Ascending aorta (tissue), 2 donors: ENCODE data around the gene CRY2. TPM values are rescaled to one million over a fixed set of nuclear protein-coding genes. Genes with fewer than 3 reads are reported as not detected.
A peak's percentile ranks its signal among the peaks of the same experiment; 100 is the strongest.
"Not testable (repeated sequence)": the region's sequence is repeated elsewhere in the genome, so short reads cannot be mapped to it uniquely, and the experiment has no call there.

ENCODE experiments used
- DNase-seq, 2 donors: peaks; one replicate each; pipeline ENCODE4 v3.0.0-alpha.2; 2019; ENCODE audit warnings: low spot score in 2 of 2
- H3K27ac ChIP-seq, 2 donors: fragments of 200-600 bp; sonication (generic); one replicate each; pipeline ENCODE4 v1.5.1; 2016 to 2017; ENCODE audit warnings: mild to moderate bottlenecking in 1 of 2
- H3K27me3 ChIP-seq: fragments of 200-600 bp; sonication (generic); one replicate; pipeline ENCODE4 v1.5.1; 2017
- H3K36me3 ChIP-seq, 2 donors: fragments of 200-600 bp; sonication (generic); one replicate each; pipeline ENCODE4 v1.5.1; 2016
- H3K4me1 ChIP-seq, 2 donors: fragments of 200-600 bp; sonication (generic); one replicate each; pipeline ENCODE4 v1.5.1; 2016 to 2017; ENCODE audit warnings: mild to moderate bottlenecking in 1 of 2
- H3K4me3 ChIP-seq, 2 donors: fragments of 200-600 bp; sonication (generic); one replicate each; pipeline ENCODE4 v1.5.1; 2016 to 2017; ENCODE audit warnings: mild to moderate bottlenecking in 1 of 2
- H3K9me3 ChIP-seq, 2 donors: fragments of 200-600 bp; sonication (generic); one replicate each; pipeline ENCODE4 v1.5.1; 2016
- intact Hi-C: fragments of 100-400 bp; cut with DNase I; formaldehyde crosslinking; loops from one replicate; pipeline ENCODE4 v1.15.1; 2023
- total RNA-seq: library from RNA; depleted of rRNA; stranded (reverse); fragments of >200 nt; gene quantifications from one replicate; pipeline ENCODE4 v1.1.0, GENCODE V29; 2016
- TF ChIP-seq, protein P1 (sequence below), 3 experiments: fragments of 200-600 bp in 2 of 3; fragments of 450-650 bp in 1 of 3; sonication (generic) in 2 of 3; IDR thresholded peaks; one replicate each; pipeline ENCODE4 v1.5.1; 2016 to 2019; ENCODE audit warnings: antibody characterized with exemption in 3 of 3, mild to moderate bottlenecking in 1 of 3, moderate library complexity in 1 of 3

CRY2 gene
- total RNA-seq, 1 donor from 2014 or later: 29.6 TPM

DNA sequence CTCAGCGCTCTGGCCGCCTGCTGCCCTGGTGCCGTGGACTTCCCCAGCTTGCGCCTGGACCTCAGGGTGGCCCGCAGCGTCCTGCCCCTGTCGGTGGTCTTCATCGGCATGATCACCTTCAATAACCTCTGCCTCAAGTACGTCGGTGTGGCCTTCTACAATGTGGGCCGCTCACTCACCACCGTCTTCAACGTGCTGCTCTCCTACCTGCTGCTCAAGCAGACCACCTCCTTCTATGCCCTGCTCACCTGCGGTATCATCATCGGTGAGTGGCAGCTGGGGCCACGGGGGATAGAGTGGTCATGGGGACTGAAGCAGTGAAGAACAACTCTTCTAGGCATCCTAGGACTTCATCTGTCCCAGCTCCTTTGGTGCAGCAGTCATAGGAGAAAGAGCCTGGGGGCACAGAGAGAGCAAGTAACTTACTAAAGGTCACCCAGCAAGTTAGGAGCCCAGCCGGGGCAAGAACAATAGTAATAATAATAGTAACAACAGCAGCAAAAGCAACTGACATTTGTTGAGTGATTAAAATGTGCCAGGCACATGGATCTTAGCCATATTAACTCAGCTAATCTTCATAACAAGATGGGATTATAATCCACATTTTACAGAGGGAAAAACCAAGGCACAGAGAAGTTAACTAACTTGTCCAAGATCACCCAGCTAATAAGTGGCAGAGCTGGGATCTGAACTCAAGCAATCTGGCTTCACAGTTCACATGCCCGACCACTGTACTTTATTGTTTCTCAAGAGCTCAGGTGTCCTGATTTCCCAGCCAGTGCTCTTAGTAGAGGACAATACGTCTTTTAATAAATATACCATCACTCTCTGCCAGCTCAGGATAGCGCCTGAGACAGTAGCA lies 41.0 kb upstream of the CRY2 start:
- intact Hi-C loops: loop anchor here (5.0 to 10.0 kb wide), 2 partner anchors 111 to 862 kb away; partner anchors contain the start of gene PEX16
- peak in 1 of 2 donors; percentile 3 for DNase-seq
- H3K4me3 ChIP-seq: peak overlapping the region; percentile 89 to 99
- H3K27me3 ChIP-seq: no peaks in the 10 kb centered on the region
- peaks cover 9 to 19% of the 10 kb centered on the region in 2 donors for H3K36me3 ChIP-seq
- H3K9me3 ChIP-seq: no peaks in the 10 kb centered on the region
- no peak overlapping the region for H3K27ac ChIP-seq
- peaks cover 9 to 29% of the 10 kb centered on the region in 2 donors for H3K4me1 ChIP-seq
- TF ChIP-seq, protein P1, sequence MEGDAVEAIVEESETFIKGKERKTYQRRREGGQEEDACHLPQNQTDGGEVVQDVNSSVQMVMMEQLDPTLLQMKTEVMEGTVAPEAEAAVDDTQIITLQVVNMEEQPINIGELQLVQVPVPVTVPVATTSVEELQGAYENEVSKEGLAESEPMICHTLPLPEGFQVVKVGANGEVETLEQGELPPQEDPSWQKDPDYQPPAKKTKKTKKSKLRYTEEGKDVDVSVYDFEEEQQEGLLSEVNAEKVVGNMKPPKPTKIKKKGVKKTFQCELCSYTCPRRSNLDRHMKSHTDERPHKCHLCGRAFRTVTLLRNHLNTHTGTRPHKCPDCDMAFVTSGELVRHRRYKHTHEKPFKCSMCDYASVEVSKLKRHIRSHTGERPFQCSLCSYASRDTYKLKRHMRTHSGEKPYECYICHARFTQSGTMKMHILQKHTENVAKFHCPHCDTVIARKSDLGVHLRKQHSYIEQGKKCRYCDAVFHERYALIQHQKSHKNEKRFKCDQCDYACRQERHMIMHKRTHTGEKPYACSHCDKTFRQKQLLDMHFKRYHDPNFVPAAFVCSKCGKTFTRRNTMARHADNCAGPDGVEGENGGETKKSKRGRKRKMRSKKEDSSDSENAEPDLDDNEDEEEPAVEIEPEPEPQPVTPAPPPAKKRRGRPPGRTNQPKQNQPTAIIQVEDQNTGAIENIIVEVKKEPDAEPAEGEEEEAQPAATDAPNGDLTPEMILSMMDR (IDR thresholded peaks at IDR 0.05): no peak

DNA sequence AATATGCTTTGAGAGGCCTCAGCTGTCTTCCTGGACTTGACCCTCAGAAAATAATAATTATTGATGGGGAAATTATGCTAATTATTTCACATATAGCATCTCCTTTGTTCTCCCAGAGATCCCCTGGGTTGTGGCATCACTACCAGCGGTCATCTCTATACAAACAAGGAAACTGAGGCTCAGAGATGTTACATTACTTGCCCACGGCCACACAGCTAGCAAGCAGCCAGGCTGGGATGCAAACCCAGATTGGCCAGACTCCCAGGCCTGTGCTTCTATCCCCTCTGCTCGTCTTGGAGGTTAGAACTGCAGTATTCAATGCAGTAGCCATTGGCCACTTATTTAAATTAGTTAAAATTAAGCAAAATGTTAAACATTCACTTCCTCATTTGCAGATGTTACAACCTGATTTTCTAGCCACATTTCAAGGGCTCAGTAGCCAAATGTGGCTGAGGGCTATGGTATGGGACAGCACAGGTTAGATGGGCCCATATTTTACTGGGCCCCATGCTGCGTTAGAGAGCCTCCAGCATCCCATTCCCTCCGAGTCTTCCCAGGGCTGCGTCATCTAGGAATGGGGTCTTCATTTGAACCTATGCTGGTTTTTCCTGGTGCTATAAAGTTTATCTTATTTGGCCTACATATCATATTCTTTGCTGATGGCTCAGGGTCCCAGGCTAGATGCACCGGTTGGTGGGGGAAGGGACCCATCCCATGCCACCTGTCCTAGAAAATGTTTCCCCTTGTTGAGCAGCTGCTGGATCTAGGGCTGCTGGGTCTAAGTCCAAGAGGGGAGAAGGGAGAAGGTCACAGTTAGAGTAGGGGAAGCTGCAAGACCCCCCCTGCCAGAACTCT lies 40.1 kb upstream of the CRY2 start:
- TF ChIP-seq, protein P1 (IDR thresholded peaks at IDR 0.05): no peak
- H3K27ac ChIP-seq: no peak overlapping the region
- peaks cover 18 to 23% of the 10 kb centered on the region in 2 donors for H3K36me3 ChIP-seq
- H3K27me3 ChIP-seq: no peaks in the 10 kb centered on the region
- H3K9me3 ChIP-seq: no peaks in the 10 kb centered on the region
- peaks cover 9 to 29% of the 10 kb centered on the region in 2 donors for H3K4me1 ChIP-seq
- peak overlapping the region; percentile 36 to 89 for H3K4me3 ChIP-seq
- intact Hi-C loops: loop anchor here (5.0 to 10.0 kb wide), 2 partner anchors 110 to 862 kb away; partner anchors contain the start of gene PEX16
- DNase-seq: peak in 1 of 2 donors; percentile 44

DNA sequence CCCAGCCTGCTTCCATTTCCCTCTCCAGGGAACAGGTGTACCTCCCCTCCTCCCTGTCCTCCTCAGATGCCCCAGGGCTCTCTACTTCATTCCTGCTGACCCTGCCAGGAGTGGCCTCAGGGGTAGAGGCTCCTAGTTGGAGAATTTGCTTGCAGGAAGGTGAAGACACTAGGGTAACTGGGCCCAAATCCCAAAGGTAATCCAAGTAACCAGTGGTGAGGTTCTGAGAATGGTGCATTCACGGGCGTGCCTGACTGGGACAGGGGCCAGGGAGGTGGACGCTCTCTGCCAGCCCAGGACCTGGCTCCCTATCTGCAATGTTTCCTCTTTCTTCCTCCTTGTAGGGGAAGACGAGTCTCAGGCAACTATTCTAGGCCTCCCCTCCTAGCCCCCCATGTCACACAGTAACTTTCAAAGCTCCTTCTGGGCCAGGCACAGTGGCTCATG lies 39.5 kb upstream of the CRY2 start:
- TF ChIP-seq, protein P1 (IDR thresholded peaks at IDR 0.05): no peak

GRCh38 chr11:45808427-45808826 lies 38.8 kb upstream of the CRY2 start:
- H3K9me3 ChIP-seq, DNase-seq, H3K4me3 ChIP-seq, H3K27me3 ChIP-seq, H3K27ac ChIP-seq: not testable (repeated sequence)
- Histone ChIP-seq H3K4me1 (peaks cover 9 to 29% of the 10 kb centered on the region in 2 donors), H3K36me3 (peaks cover 20 to 23% of the 10 kb centered on the region in 2 donors)
- intact Hi-C loops: loop anchor here (5.0 to 10.0 kb wide), 2 partner anchors 109 to 864 kb away; partner anchors contain the start of gene PEX16

More for the DNA sequence above, 39.5 kb upstream of the CRY2 start:
- H3K27me3 ChIP-seq: no peaks in the 10 kb centered on the region
- H3K36me3 ChIP-seq: peaks cover 20 to 23% of the 10 kb centered on the region in 2 donors
- no peak overlapping the region for H3K27ac ChIP-seq
- peaks cover 9 to 29% of the 10 kb centered on the region in 2 donors for H3K4me1 ChIP-seq
- intact Hi-C loops: loop anchor here (5.0 to 10.0 kb wide), 2 partner anchors 109 to 863 kb away; partner anchors contain the start of gene PEX16
- DNase-seq: peak in 1 of 2 donors; percentile 31
- H3K4me3 ChIP-seq: peak overlapping the region in 1 of 2 donors; percentile 89
- no peaks in the 10 kb centered on the region for H3K9me3 ChIP-seq

DNA sequence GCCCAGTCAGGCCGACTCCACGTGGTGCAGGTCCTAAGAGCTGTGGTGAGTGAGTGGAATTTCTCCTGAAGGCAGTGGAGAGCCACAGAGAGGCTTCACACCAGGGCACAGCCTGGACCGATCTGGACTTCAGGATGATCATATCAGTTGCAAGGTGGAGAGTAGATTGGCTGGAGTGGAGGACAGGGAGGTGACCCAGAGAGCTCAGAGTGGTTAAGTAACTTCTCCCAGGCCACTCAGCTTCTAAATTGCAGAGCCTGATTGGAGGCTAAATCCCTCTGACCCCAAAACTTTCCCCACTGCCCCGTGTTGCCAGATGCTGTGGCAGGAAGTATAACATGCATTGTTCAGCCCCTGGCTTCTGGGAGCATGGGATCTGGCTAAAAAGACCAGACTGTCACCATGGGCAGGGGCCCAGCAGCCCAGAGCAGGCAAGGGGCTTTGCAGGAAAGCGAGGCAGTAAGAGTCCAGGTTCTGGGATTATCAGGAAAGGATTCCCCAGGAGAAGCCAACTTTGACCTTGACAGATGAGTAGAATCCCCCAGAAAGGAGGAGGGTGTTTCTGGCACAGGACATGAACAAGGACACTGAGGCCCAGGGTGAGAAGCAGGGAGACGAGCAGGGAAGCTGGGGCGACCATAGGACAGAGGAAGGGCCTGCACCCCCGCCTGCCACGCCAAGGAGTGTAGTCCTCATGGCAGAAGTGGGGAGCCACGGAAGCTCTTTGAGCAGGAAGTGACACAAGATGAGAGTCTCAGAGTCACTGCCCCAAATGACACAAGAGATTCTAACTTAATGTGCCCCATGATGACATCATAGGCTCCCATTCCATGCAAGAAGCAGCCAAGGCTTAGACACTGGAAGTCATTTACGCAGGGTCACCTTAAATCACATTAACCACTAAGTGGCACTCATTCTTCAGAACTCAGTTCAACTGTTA lies 37.5 kb upstream of the CRY2 start:
- no peaks in the 10 kb centered on the region for H3K27me3 ChIP-seq
- H3K9me3 ChIP-seq: no peaks in the 10 kb centered on the region
- no peak overlapping the region for H3K4me3 ChIP-seq
- no peak overlapping the region for H3K27ac ChIP-seq
- intact Hi-C loops: loop anchor here (5.0 to 10.0 kb wide), 2 partner anchors 108 to 865 kb away; partner anchors contain the start of gene PEX16
- peak in 1 of 2 donors; percentile 54 for DNase-seq
- H3K36me3 ChIP-seq: peaks cover 20 to 23% of the 10 kb centered on the region in 2 donors
- peaks cover 9 to 29% of the 10 kb centered on the region in 2 donors for H3K4me1 ChIP-seq
- TF ChIP-seq, protein P1 (IDR thresholded peaks at IDR 0.05): no peak
